Measurements from ENCODE around the gene RANBP3.

- TF ChIP-seq GATA3 (IDR thresholded peaks at IDR 0.05; ENCODE audit: low read depth, low read length) (no peak), GATA2 (IDR thresholded peaks at IDR 0.05; ENCODE audit: low read depth, low read length) (no peak)
Measured at GRCh38 chr19:5953030-5953589, 24.8 kb downstream of the RANBP3 start.

Data from SH-SY5Y (cell line).